ENCODE results near the gene TMEM132C.
"Not testable (repeated sequence)": the region's sequence is repeated elsewhere in the genome, so short reads cannot be mapped to it uniquely, and the experiment has no call there.

The TMEM132C gene

GRCh38 chr12:128483526-128484255 is 216.7 kb downstream of the TMEM132C start:
- DNase-seq (ENCODE audit: low read depth) = no peak

GRCh38 chr12:128497376-128497775 is 230.4 kb downstream of the TMEM132C start:
- DNase-seq (ENCODE audit: low read depth) = not testable (repeated sequence)

DNA sequence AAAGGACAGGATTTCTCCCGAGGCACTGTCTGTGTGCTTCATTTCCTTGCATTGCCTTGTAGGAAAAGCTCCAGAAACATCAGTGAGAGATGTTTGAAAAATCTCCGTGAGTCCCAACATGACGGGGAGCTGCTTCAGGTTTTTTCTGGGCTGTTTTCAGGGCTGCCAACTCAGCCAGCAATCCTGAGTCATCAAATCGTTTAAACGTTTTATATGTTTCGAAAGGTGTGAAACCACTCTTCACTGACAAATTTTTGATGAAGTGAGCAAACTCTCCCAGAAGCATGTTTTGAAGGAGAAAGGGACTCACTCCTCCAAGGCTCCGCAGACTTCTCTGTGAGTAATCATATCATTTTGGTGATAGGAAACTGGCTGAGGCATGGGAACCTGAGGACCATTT is 240.5 kb downstream of the TMEM132C start:
- no peak for DNase-seq (ENCODE audit: low read depth)

DNA sequence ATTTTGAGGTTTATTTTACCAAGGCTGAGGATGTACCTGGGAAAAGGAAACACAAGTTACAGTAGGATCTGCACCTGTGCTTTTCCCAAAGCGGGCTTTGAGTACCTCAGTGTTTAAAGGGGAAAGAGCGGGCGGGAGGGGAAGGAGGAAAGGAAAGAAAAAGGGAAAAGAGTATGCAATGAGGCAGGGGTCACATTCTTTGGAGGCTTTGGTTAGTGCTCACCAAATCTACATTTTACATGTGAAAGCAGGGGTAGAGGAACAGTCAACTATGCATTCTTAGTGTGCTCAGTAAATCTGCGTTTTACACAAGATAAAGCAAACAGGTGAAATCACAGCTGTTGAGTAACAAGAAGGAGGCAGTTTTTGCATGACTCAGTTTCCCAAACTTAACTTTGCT is 242.2 kb downstream of the TMEM132C start:
- no peak for DNase-seq (ENCODE audit: low read depth)

- DNase-seq (ENCODE audit: low read depth) = no peak
Observed at GRCh38 chr12:128510511-128510910, 243.5 kb downstream of the TMEM132C start.

DNA sequence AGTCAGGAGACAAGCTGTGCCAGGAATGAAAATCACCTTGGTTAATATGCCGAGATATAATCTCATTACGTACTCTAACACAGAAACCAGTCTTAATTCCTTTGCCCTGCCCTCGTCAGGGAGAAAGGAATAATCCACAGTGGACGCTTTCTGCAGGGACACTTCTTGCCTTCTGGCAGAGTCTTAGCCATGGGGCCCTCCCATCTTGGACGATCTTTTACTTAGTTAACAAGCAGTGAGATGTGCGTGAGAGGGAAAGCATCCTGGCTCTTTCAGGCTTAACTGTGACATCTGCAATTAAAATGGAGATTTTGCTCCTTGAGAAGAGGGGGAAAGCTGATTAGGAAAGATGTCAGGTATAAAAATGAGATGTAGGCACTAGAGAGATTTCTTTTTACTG is 246.4 kb downstream of the TMEM132C start:
- no peak for DNase-seq (ENCODE audit: low read depth)

GRCh38 chr12:128513831-128514230 is 246.9 kb downstream of the TMEM132C start:
- DNase-seq (ENCODE audit: low read depth) = no peak

- no peak for DNase-seq (ENCODE audit: low read depth)
Observed at GRCh38 chr12:128518644-128519043, 251.7 kb downstream of the TMEM132C start.

DNA sequence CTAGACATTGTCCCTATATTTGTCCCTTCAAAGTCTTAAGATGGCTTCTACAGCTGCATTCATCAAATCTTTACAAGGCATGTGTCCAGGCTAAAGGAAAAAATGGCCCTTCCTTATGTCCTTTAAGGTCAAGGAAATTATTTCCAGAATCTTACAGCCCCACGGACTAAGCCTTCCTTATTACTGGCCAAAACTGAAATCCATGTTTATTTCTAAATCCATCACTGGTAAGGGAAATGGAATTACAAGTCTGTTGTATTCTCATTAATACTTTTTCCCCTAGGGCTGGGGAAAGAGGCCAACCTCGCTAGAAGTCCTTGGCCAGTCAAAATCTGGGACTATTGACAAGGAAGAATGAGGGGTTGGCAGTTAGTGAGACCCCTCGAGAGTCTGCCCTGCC is 252.5 kb downstream of the TMEM132C start:
- DNase-seq (ENCODE audit: low read depth) = no peak

GRCh38 chr12:128521981-128522380 is 255.0 kb downstream of the TMEM132C start:
- DNase-seq (ENCODE audit: low read depth) = no peak

DNA sequence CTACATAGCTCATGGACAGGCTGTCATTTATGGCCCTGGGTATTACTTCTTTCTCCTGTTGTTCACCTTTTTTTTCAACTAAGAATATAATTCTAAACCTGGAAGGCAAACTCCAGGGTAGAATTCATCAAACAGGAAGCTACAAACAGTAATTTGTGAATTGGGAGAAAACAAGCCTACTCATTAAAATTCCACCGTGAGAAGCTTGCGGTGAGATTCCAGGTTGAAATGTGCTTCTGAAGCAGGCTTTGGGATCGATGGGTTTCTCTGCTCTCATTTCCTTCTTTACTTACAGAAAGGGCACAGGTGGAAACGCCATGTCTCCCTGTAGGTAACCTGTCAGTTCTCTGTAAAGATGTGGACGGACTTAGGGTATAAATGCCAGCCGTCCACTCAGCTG is 257.5 kb downstream of the TMEM132C start:
- no peak for DNase-seq (ENCODE audit: low read depth)

DNA sequence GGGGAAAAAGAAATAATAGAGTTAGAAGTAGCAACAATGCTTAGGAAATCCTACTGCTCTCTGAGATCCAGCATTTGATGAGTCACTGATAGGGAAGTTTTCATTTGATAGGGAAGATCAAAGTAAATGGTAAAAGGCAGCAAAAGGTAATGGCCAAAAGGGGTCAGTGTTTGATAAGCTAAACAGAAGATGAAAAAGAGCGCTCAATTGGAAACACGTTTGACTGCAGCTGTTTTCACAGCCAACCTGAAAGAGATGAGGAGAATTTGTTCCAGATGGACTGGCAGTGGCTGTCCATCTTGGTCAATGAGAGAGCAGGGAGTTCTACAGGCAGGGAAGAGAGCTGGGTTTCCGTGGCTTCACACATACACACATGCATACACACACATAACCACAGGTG is 264.2 kb downstream of the TMEM132C start:
- no peak for DNase-seq (ENCODE audit: low read depth)

DNA sequence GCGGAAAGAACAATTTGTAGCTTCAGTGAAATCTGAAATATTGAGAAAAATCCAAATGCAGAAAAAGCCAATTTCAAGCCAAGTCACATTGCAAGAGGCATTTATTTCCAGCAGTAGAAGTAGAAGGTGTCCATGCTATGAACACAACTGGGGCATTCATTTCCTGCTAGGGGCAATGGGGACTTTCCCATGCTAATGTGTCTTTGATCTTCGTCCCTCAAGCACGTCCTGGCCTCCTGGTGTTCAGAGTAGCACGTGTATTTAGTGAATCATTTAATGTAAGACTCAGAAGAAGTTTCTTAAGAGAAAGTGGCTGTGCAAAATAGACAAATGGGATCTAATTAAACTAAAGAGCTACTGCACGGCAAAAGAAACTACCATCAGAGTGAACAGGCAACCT is 267.9 kb downstream of the TMEM132C start:
- no peak for DNase-seq (ENCODE audit: low read depth)

GRCh38 chr12:128536810-128537209 is 269.8 kb downstream of the TMEM132C start:
- DNase-seq (ENCODE audit: low read depth) = no peak

DNA sequence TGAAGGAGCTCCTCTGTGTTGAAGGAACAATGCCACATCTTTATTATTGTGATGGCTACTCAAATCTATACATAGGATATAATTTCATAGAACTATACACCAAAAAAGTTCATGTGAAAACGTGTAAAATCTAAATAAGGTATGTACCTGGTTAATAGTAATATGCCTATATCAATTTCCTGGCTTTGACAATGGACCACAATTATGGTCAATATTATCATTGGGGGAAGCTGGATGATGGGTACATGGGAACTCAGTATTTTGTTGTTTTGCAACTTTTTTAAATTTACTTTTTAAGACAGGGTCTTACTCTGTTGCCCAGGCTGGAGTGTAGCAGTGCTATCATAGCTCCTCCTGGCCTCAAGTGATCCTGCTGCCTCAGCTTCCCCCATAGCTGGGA is 270.7 kb downstream of the TMEM132C start:
- DNase-seq (ENCODE audit: low read depth) = no peak

DNA sequence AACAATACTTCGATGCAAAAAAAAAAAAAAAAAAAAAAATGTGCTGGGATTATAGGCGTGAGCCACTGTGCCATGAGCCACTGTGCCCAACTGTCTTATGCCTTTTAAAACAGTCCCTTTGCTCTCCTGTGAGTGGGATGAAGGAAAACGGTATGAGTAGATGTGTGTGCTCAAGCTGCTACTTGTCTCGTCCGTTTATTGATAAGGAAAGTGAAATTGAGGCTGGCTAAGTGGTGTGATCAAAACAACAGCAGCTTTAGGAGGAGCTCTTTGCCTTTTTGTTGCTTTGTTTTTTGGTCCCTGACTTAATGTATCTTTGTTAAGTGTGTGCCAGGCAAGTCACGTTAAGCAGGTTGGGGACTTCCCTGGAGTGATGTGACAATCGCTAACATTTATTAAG is 275.9 kb downstream of the TMEM132C start:
- DNase-seq (ENCODE audit: low read depth) = no peak

DNA sequence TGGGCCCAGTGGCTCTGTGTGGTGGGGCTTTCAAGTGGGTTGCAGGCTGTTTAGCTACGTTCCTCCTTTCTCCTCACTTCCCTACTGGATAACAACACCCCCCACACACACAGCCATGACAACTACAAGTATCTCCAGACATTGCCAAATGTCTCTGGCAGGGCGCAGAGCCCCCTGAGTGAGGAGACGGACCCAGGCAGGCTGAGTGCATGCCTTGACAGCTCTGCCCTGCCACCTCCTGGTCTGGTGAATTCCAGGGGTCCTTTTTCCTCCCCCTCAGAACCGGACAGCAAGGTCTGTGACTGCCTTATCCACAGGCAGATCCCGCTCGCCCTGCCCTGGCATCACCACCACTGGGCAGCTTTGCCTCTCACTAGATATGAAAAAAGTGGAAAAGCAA is 276.5 kb downstream of the TMEM132C start:
- DNase-seq (ENCODE audit: low read depth) = no peak

- no peak for DNase-seq (ENCODE audit: low read depth)
Observed at GRCh38 chr12:128543971-128544370, 277.0 kb downstream of the TMEM132C start.

- no peak for DNase-seq (ENCODE audit: low read depth)
Observed at GRCh38 chr12:128548949-128549348, 282.0 kb downstream of the TMEM132C start.

- DNase-seq (ENCODE audit: low read depth) = no peak
Observed at GRCh38 chr12:128549601-128550218, 282.7 kb downstream of the TMEM132C start.

DNA sequence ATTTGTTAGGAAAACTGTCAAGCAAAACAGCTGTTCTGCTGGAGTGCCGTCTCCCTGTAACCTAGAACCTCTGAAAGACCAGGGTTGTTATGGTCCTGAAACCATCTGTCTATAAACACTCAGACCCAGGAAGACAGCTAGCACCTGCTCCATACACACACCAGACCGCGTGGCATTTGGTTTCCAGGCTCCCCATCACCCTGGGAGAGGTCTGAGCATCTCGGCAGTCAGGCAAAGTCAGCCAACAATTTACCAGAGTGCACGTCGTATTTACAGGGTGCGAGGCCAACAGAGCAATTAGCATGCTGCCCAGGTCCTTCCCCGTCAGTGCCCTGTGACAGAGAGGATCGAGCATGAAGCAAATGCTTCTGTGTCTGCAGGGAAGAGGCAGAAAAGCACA is 284.3 kb downstream of the TMEM132C start:
- no peak for DNase-seq (ENCODE audit: low read depth)

DNA sequence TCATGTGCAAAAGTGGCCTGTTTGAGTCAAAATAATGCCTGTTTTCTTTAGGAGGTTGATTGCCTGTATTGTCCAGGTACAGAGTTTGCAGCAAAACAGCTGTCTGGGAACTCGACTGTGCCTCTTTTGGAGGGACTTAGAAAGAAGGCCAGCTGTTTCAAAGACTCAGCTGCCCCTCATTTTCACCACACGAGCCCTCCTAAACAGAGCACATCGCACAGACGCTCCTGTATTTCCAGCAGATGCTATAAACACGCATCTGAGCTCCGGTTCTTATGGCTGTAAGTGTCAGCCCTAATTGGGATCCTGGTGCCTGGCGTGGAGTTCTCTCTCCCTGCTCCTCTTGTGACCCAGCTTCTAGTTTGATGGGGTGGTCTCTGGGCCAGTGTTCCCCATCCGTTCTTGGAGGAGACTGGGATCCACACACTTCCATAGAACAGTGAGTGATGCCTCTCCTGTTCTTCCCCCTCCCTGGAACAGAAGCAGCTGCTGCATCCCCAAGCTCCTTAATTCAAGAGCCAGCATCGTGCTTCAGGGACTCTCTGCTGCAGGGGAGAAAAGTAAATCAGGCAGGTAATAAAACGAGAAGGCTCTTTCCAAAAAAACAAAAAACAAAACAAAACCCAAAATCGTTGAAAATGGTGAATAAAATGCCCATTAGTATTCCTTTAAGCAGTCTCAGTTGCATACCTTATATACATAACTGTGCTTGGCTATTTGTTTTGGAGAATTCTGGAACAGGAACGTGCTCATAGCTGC is 287.8 kb downstream of the TMEM132C start:
- DNase-seq (ENCODE audit: low read depth) = no peak

DNA sequence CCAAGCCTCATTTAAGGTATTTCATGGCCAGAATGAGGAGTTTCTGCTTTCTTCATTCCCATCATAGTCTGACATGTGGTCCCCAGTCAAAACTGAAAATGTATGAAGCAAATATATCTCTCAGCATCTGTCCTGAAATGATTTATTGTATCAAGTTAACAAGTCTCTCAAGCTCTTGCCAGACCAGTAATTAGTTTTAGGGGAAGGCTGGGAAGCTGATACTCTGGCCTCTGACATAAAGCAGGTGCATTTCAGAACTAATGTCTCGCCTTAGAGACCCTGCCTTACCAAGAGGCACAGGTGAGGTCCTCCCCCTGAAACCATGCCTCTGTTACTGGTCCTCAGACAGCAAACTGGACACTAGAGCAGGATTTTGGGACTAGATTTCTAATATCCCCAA is 290.3 kb downstream of the TMEM132C start:
- DNase-seq (ENCODE audit: low read depth) = no peak
